ENCODE results near the gene KIF1A. TPM values are rescaled to one million over a fixed set of nuclear protein-coding genes. Genes with fewer than 3 reads are reported as not detected.

KIF1A gene
- total and polyA plus RNA-seq, 4 experiments from 2014 or later = not detected

DNA sequence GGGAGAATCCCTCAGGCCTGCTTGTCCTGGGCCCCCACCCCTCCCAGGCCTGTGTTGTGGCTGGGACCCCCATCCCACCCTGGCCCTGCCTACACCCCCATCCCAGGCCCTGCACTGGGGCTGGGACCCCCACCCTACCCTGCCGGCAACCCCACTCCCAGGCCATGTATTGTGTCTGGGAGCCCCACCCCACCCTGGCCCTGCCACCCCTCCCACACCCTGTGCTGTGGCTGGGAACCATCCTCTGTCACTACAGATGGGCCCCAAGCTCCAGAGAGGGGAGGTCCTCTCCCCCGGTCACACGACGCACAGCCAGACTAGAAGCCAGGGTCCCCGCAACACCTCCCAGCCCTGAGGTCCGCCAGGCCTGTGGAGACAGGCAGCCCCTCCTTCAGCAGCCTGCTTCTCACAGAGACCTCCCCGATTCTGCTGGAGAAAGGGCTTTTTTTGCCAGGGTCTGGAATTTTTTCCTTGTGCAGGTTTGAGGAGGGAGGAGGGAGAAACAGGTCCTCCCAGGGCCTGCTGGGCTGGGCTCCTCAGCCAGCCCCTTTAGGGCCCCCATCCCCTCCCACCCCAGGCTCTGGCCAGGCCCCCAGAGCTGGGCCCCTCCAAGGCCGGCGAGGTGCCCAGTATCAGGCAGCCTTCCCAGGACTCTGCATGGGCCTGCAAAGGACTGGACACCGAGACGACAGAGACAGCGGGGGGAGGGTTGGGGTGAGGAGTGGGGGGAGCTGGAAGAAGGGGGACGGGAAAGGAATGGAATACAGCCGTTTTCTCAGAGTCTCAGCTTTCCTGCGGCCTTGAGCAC lies 28.0 kb downstream of the KIF1A start:
- CTCF ChIA-PET (ENCODE audit: partially characterized antibody) = no interaction called here
- Mint-ChIP-seq H3K4me3 (no peak overlapping the region), H3K36me3 (no peaks in the 10 kb centered on the region), H3K27me3 (peaks cover 4 to 19% of the 10 kb centered on the region in 2 donors), H3K27ac (no peak overlapping the region), H3K4me1 (no peaks in the 10 kb centered on the region), H3K9me3 (no peaks in the 10 kb centered on the region)
- intact Hi-C loops (cut with micrococcal nuclease) = no loop called here
- no peaks in the 10 kb centered on the region for H3K4me1 ChIP-seq (ENCODE audit: insufficient read depth, low read length)
- no peaks in the 10 kb centered on the region for H3K9me3 ChIP-seq (ENCODE audit: control insufficient read depth in 1 of 2, low read length in 2 of 2)
- no peaks in the 10 kb centered on the region for H3K27me3 ChIP-seq (ENCODE audit: insufficient read depth, low read length)
- DNase-seq = no peak
- H3K36me3 ChIP-seq (ENCODE audit: insufficient read depth, low read length) = no peaks in the 10 kb centered on the region
- no peak overlapping the region for H3K27ac ChIP-seq (ENCODE audit: low read depth, low read length)
- H3K4me3 ChIP-seq (ENCODE audit: low read length in 2 of 2) = no peak overlapping the region
- POLR2A ChIA-PET (ENCODE audit: partially characterized antibody) = no interaction called here

DNA sequence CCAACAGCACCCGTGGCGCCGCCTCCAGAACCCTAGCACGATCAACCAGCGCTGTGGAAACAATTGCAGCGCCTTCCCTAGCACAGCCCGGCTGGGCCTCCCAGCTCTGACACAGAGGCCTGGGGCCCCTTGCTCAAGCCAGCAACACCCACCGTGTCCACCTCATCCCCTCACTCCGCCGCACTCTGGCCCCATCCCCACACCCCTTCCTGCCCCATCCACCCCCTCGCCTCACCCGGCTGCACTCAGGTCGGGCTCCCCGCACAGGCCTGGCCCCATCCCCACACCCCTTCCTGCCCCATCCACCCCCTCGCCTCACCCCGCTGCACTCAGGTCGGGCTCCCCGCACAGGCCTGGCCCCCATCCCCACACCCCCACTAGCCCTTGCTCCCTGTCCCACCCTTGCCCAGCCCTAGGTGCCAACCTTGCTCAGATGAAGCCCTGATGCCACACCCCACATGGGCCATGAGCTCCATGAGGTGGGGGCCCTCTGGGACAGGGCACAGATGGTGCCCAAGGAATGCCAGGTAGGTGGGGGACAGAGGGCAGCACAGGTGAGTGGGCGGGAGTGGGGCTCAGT lies 28.7 kb downstream of the KIF1A start:
- Histone ChIP-seq H3K27me3 (ENCODE audit: insufficient read depth, low read length) (no peaks in the 10 kb centered on the region), H3K36me3 (ENCODE audit: insufficient read depth, low read length) (no peaks in the 10 kb centered on the region), H3K27ac (ENCODE audit: low read depth, low read length) (no peak overlapping the region), H3K4me1 (ENCODE audit: insufficient read depth, low read length) (no peaks in the 10 kb centered on the region), H3K4me3 (ENCODE audit: low read length in 2 of 2) (no peak overlapping the region), H3K9me3 (ENCODE audit: control insufficient read depth in 1 of 2, low read length in 2 of 2) (no peaks in the 10 kb centered on the region)
- Mint-ChIP-seq H3K27ac (no peak overlapping the region), H3K36me3 (no peaks in the 10 kb centered on the region), H3K4me3 (no peak overlapping the region), H3K9me3 (no peaks in the 10 kb centered on the region), H3K4me1 (no peaks in the 10 kb centered on the region), H3K27me3 (peaks cover 2 to 14% of the 10 kb centered on the region in 2 donors)
- POLR2A ChIA-PET (ENCODE audit: partially characterized antibody) = no interaction called here
- DNase-seq = no peak
- CTCF ChIA-PET (ENCODE audit: partially characterized antibody) = no interaction called here
- intact Hi-C loops (cut with micrococcal nuclease) = no loop called here

DNA sequence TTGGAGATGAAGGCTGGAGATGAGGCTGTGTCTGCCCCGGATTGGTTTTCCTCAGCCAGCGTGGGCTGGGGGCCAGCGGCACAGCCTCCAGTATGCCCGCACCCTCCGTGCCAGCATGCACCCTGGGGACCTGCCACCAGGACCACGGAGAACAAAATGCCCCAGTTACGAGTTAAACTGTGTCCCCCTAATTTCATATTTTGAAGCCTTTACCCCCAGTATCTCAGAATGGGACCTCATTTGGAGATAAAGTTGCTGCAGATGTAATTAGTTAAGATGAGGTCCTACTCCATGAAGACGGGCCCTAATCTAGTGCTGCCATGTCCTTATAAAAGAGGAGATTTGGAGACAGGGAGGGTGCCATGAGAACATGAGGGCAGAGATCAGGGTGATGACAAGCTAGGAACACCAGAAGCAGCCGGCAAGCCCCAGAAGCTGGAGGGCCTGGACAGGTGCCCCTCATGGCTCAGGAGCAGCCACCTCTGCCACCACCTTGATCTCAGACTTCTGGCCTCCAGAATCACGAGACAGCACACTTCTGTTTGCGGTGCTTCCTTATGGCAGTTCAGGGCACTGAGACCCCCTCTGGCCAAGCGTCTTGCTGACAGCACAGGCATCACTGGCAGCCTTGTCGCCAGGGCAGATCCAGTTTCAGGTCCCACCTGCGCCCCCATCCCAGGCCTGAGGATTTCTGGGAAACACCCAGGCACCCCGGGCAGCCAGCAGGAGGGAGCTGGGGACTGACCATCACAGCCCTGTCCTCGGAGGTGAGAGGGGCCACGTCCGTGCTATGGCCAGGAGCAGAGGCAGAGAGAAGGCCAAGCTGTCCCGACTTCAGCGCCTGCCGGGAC lies 29.4 kb downstream of the KIF1A start:
- no peaks in the 10 kb centered on the region for H3K9me3 Mint-ChIP-seq
- H3K27me3 ChIP-seq (ENCODE audit: insufficient read depth, low read length) = no peaks in the 10 kb centered on the region
- POLR2A ChIA-PET (ENCODE audit: partially characterized antibody) = no interaction called here
- intact Hi-C loops (cut with micrococcal nuclease) = no loop called here
- H3K36me3 ChIP-seq (ENCODE audit: insufficient read depth, low read length) = no peaks in the 10 kb centered on the region
- no peaks in the 10 kb centered on the region for H3K4me1 ChIP-seq (ENCODE audit: insufficient read depth, low read length)
- H3K27me3 Mint-ChIP-seq = peaks cover 0 to 13% of the 10 kb centered on the region in 2 donors
- H3K27ac ChIP-seq (ENCODE audit: low read depth, low read length) = no peak overlapping the region
- H3K36me3 Mint-ChIP-seq = no peaks in the 10 kb centered on the region
- no peak for DNase-seq
- no peak overlapping the region for H3K4me3 Mint-ChIP-seq
- CTCF ChIA-PET (ENCODE audit: partially characterized antibody) = no interaction called here
- H3K4me1 Mint-ChIP-seq = no peaks in the 10 kb centered on the region
- no peaks in the 10 kb centered on the region for H3K9me3 ChIP-seq (ENCODE audit: control insufficient read depth in 1 of 2, low read length in 2 of 2)
- H3K4me3 ChIP-seq (ENCODE audit: low read length in 2 of 2) = no peak overlapping the region
- H3K27ac Mint-ChIP-seq = no peak overlapping the region

DNA sequence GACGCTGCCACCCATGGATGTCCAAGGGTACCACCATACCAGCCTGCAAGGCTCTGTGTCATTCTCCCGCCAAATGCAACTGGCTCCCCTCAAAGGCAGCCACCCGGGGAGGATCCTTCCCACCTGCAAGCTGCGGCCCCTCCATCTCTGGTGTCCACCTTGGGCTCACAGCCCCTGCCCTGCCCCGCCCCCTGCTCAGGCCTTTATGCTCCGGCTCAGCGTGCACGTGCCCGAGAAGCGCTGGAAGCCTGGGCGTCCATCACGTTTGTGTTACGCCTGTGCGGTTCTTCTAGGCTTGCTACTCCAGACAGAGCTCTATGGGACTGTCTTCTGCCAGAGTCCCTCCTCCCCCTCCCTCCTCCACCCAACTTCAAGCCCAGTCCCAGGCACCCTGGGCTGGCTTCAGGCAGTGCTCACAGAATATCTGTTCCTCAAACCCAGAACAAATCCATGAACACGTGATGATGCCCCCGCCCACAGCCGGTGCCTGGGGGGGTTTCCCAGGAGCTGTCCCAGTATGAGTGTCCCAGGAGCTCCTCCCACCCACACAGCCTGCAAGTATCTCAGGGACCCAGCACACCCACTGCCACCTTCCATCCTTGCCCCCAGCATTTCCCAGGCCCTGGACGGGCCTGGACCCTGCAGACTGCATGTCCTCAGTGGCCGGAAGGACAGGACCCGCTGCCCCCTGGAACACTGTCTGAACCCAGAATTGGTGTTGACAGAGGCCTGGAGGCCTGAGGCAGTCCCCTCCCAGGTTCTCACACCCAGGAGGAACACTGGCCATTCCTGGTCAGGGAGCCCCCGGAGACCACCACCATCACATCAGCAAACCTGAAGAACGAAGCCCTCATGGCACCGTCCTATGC lies 30.3 kb downstream of the KIF1A start:
- no peak overlapping the region for H3K4me3 Mint-ChIP-seq
- H3K27ac Mint-ChIP-seq = no peak overlapping the region
- H3K9me3 Mint-ChIP-seq = no peaks in the 10 kb centered on the region
- H3K4me1 Mint-ChIP-seq = no peaks in the 10 kb centered on the region
- POLR2A ChIA-PET (ENCODE audit: partially characterized antibody) = no interaction called here
- peaks cover 0 to 12% of the 10 kb centered on the region in 2 donors for H3K27me3 Mint-ChIP-seq
- Histone ChIP-seq H3K27ac (ENCODE audit: low read depth, low read length) (no peak overlapping the region), H3K27me3 (ENCODE audit: insufficient read depth, low read length) (no peaks in the 10 kb centered on the region), H3K4me3 (ENCODE audit: low read length in 2 of 2) (no peak overlapping the region), H3K9me3 (ENCODE audit: control insufficient read depth in 1 of 2, low read length in 2 of 2) (no peaks in the 10 kb centered on the region), H3K4me1 (ENCODE audit: insufficient read depth, low read length) (no peaks in the 10 kb centered on the region), H3K36me3 (ENCODE audit: insufficient read depth, low read length) (no peaks in the 10 kb centered on the region)
- no peak for DNase-seq
- H3K36me3 Mint-ChIP-seq = no peaks in the 10 kb centered on the region
- intact Hi-C loops (cut with micrococcal nuclease) = no loop called here
- CTCF ChIA-PET (ENCODE audit: partially characterized antibody) = no interaction called here

DNA sequence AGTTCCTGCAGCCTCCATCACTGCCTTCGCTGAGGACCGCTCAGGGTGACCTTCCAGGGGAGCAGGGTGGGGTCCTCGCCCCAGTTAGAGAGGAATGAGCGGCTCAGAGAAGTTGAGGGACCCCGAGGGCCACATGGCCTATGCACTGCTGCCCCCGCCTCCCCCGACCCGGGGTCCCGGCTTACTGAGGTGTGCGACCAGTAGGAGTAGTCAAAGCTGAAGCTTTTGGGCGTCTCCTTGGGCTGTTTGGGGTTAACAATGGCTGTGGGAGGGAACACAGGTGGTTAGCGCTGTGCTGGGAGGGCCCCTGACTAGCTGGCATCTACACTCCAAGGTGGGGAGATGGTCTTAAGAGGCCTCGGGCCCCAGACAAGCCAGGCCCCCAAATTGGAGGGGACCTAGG lies 31.0 kb downstream of the KIF1A start:
- no peaks in the 10 kb centered on the region for H3K36me3 Mint-ChIP-seq
- H3K4me3 Mint-ChIP-seq = no peak overlapping the region
- H3K36me3 ChIP-seq (ENCODE audit: insufficient read depth, low read length) = no peaks in the 10 kb centered on the region
- H3K27ac ChIP-seq (ENCODE audit: low read depth, low read length) = no peak overlapping the region
- H3K4me1 Mint-ChIP-seq = no peaks in the 10 kb centered on the region
- CTCF ChIA-PET (ENCODE audit: partially characterized antibody) = no interaction called here
- no peak for DNase-seq
- H3K9me3 Mint-ChIP-seq = no peaks in the 10 kb centered on the region
- H3K27ac Mint-ChIP-seq = no peak overlapping the region
- no peaks in the 10 kb centered on the region for H3K9me3 ChIP-seq (ENCODE audit: control insufficient read depth in 1 of 2, low read length in 2 of 2)
- peaks cover 0 to 11% of the 10 kb centered on the region in 2 donors for H3K27me3 Mint-ChIP-seq
- H3K4me1 ChIP-seq (ENCODE audit: insufficient read depth, low read length) = no peaks in the 10 kb centered on the region
- H3K4me3 ChIP-seq (ENCODE audit: low read length in 2 of 2) = no peak overlapping the region
- POLR2A ChIA-PET (ENCODE audit: partially characterized antibody) = no interaction called here
- intact Hi-C loops (cut with micrococcal nuclease) = no loop called here
- no peaks in the 10 kb centered on the region for H3K27me3 ChIP-seq (ENCODE audit: insufficient read depth, low read length)

DNA sequence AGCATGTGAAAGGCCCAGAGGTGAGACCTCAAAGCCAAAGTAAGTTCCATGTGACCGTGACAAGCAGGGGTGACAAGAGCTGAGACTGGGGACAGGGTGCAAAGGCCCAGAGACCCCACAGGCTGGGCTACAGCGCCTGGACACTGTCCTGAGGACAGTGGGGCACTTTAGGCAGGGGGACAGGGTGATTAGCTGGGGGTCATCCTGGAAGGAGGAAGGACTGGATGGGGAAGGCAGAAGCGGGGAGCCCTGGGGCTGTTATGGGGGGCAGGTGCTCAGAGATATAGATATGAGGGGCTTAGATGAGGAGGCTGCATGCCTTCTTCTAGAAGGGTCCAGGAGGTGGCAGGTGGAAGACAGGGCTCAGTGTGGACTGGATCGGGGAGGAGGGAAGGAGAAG lies 31.5 kb downstream of the KIF1A start:
- Mint-ChIP-seq H3K36me3 (no peaks in the 10 kb centered on the region), H3K4me3 (no peak overlapping the region), H3K27ac (no peak overlapping the region), H3K27me3 (peaks cover 0 to 10% of the 10 kb centered on the region in 2 donors), H3K9me3 (no peaks in the 10 kb centered on the region), H3K4me1 (no peaks in the 10 kb centered on the region)
- ChIA-PET CTCF (ENCODE audit: partially characterized antibody) (no interaction called here), POLR2A (ENCODE audit: partially characterized antibody) (no interaction called here)
- Histone ChIP-seq H3K4me3 (ENCODE audit: low read length in 2 of 2) (no peak overlapping the region), H3K27ac (ENCODE audit: low read depth, low read length) (no peak overlapping the region), H3K36me3 (ENCODE audit: insufficient read depth, low read length) (no peaks in the 10 kb centered on the region), H3K9me3 (ENCODE audit: control insufficient read depth in 1 of 2, low read length in 2 of 2) (no peaks in the 10 kb centered on the region), H3K27me3 (ENCODE audit: insufficient read depth, low read length) (no peaks in the 10 kb centered on the region), H3K4me1 (ENCODE audit: insufficient read depth, low read length) (no peaks in the 10 kb centered on the region)
- intact Hi-C loops (cut with micrococcal nuclease) = no loop called here
- no peak for DNase-seq
